GM19193 (cell line): ENCODE measurements around the gene CYP20A1.

ENCODE experiments used
- POLR2A ChIP-seq: IDR thresholded peaks from 4 replicates; pipeline ENCODE4 v1.6.1; 2011; ENCODE audit not compliant: insufficient read depth, insufficient read length; ENCODE audit errors: extremely low read depth

CYP20A1 gene

GRCh38 chr2:203340791-203341487, 102.1 kb downstream of the CYP20A1 start:
- TF ChIP-seq POLR2A = no peak

- no peak for TF ChIP-seq POLR2A
Measured at GRCh38 chr2:203341741-203342310, 103.0 kb downstream of the CYP20A1 start.

DNA sequence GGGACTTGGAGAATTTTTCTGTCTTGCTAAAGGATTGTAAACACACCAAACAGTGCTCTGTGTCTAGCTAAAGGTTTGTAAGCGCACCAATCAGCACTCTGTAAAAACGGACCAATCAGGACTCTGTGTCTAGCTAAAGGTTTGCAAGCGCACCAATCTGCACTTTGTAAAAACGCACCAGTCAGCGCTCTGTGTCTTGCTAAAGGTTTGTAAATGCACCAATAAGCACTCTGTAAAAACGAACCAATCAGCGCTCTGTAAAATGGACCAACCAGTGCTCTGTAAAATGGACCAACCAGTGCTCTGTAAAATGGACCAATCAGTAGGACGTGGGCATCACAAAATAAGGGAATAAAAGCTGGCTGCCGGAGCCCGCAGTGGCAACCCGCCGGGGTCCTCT, 105.8 kb downstream of the CYP20A1 start:
- TF ChIP-seq POLR2A = no peak

DNA sequence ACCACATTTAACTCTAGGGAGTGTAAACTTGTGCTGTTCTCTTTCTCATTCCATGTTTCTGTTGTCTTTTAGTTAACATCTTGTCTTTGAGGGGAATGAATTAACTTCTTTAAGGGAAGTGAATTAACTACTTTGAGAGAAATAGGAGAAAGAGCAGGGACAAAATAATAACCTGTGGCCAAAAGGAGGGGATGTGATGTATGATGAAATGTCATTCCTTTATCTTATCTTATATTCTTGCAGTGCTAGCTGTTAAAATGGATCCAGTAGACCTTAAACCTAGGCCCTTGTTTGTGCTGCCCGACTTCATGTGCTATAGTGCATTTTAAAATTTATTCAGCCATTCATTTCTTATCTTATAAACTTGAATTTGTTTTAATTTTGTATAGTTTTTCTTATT, 107.8 kb downstream of the CYP20A1 start:
- no peak for TF ChIP-seq POLR2A

- TF ChIP-seq POLR2A = no peak
Measured at GRCh38 chr2:203347375-203347774, 108.6 kb downstream of the CYP20A1 start.

DNA sequence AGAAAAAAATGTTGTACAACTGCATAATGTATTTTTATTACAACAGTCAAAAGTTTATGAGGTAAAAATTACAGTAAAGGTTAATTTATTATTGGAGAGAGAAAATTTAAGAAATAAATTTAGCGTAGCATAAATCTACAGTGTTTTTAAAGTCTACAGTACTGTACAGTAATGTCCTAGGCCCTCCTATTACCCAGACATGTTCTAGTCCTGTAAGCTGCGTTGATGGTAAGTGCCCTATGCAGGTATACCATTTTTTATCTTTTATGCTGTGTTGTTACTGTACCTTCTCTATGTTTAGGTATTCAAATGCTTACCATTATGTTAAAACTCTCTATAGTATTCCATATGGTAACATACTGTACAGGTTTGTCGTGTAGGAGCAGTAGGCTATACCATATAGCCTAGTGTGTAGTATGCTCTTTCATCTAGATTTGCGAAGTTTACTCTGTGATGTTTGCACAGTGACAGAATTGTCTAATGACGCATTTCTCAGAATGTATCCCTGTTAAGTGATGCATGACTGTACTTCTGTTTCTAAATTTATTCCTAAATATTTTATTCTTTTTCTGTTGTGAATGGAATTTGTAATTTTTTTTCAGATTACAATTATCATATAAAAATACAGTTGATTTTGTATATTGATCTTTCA, 113.9 kb downstream of the CYP20A1 start:
- TF ChIP-seq POLR2A = no peak

DNA sequence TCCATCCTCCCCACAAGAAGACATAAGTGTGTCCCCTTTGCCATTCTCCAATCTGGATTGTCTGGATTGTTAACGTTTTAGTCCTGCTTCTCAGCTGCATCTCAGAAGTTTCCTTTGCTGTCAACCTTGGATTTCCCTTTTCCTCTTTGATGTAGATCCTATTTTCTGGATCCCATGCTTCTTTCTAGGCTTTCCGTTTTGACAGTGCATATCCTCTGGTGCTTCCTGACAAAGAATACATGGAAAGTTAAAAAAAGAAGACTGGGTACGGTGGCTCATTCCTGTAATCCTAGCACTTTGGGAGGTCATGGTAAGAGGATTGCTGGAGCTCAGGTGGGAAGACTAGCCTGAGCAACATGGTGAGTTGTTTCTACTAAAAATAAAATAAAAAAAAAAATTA, 116.1 kb downstream of the CYP20A1 start:
- TF ChIP-seq POLR2A = no peak
